HL-60/S4 (cell line): ENCODE results near the gene CYP27C1.

Source experiments
- in situ Hi-C: fragments of 300-500 bp; cut with MboI; formaldehyde crosslinking; loops from 2 replicates; pipeline ENCODE4 v1.14.3; 2022; ENCODE audit warnings: low sequenced_read_pairs

Gene CYP27C1

DNA sequence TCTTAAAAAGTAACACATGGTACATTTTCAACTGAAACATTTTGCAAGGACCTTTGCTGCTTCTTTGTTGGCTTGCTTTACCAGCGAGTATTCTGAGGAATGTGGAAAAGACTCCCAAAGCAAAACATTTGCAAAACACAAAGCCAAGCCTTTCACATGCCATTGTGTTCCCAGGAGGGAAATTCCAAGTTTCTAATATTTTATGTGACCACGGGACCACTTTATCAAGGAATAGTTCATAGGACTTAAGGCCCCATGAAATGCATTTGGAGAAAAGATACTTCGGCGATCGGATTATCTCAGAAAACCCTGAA is 26.2 kb downstream of the CYP27C1 start:
- in situ Hi-C loops, result loop anchor here (25.0 kb wide), 1 partner anchor 268 kb away; no protein-coding TSS in a partner anchor

- in situ Hi-C loops, result loop anchor here (25.0 kb wide), 1 partner anchor 269 kb away; no protein-coding TSS in a partner anchor
Observed at GRCh38 chr2:127193164-127193966, 26.7 kb downstream of the CYP27C1 start.

DNA sequence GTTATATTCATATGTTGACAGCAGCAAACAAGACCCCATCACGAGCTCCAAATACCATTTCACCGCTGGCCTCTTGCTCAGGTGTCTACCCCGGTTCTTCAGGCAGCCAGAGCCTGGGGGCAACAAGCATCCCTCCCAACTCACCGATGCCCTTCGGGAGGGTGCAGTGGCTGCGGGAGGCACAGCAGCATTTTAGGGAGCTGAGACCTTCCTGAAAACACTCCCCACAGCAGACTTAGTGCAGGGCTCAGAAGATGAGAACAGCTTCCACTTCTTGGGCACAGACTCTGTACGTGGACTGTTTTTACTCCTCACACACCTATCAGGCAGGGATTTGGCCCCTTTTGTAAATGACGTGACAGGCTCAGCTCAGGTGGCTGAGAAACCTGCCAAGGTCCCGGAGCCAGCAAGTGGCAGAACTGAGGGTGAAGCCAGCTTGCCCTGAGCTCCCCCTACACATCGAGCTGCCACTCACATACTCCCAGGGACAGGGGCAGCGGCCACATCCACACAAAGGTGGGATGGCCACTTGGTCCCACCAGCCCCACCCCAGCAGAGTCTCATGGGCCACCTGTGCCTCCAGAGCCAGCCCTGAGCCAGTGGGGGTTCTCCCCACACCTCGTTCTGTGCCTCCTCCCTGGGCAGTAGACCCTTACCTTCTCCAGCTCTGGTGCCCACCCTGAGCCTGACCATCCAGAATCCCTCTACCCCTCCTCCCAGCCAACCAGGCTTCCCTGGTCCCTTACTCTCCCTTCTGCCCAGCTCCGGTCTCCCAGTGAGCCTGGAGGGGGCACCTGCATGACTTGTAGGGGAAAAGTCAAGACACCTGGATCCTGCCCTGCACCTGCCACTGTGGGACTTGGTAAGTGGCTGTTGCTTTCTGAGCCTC is 28.5 kb downstream of the CYP27C1 start:
- in situ Hi-C loops, result loop anchor here (25.0 kb wide), 1 partner anchor 271 kb away; no protein-coding TSS in a partner anchor

DNA sequence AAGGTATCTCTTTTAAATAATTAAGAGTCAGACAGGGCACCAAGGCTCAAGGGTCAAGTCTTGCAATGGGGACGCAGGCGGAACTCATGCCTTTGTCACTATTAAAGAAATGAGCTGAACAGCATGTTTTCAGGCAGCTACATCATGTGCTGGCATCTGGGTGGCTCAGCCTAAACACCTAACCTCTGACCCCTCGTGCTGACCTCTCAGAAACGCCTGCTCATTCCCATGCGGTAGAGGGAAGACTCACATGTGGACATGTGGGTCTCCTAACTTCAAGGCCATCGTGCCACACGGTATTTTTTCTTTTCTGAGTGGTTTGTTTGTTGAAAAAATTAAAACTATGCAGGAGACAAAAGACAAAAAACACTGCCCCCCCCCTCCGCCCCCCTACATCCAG is 31.3 kb downstream of the CYP27C1 start:
- in situ Hi-C loops, result loop anchor here (25.0 kb wide), 1 partner anchor 274 kb away; no protein-coding TSS in a partner anchor

GRCh38 chr2:127187831-127188230 is 32.3 kb downstream of the CYP27C1 start:
- in situ Hi-C loops, result loop anchor here (25.0 kb wide), 1 partner anchor 274 kb away; no protein-coding TSS in a partner anchor

GRCh38 chr2:127187081-127187775 is 32.9 kb downstream of the CYP27C1 start:
- in situ Hi-C loops, result loop anchor here (25.0 kb wide), 1 partner anchor 275 kb away; no protein-coding TSS in a partner anchor

DNA sequence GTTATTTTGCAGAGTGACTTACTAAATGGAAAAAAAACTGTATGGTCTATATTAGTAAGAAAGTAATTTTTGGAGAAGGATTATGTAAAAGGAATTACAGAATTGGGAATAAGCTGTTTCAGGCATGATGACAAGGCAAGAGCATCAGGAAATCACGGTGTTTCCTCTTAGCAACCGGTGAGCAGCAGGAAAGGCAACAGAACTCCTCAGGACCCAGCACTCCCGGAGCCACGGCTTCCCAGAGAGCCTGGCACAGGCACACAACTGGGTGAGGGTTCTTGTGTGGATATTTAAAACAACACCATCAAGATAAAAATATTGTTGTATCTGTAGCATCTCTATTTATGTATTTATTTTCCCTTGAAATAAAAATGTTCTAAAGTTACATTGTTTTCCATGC is 34.4 kb downstream of the CYP27C1 start:
- in situ Hi-C loops, result loop anchor here (25.0 kb wide), 1 partner anchor 277 kb away; no protein-coding TSS in a partner anchor

DNA sequence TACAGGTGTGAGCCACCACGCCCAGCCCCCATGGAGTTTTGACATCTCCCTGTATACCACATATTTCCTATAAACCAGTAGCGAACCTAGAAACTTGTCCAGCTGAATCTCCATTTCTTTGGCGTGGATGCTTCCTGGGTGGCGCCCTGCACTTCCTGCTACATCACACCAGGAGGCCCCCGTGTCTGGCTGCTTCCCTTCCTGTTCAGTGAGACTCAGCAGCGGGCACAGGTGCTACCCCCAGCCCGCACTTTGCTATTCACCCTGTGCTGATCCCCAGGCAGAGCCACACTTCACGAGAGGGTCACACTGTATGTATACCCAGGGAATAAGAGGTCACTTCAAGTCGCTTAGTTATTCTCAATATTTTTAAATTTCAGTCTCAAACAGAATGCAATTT is 35.0 kb downstream of the CYP27C1 start:
- in situ Hi-C loops, result loop anchor here (25.0 kb wide), 1 partner anchor 277 kb away; no protein-coding TSS in a partner anchor

- in situ Hi-C loops, result loop anchor here (25.0 kb wide), 1 partner anchor 279 kb away; no protein-coding TSS in a partner anchor
Observed at GRCh38 chr2:127183771-127184170, 36.3 kb downstream of the CYP27C1 start.

GRCh38 chr2:127182626-127183458 is 37.3 kb downstream of the CYP27C1 start:
- in situ Hi-C loops, result loop anchor here (25.0 kb wide), 1 partner anchor 279 kb away; no protein-coding TSS in a partner anchor

DNA sequence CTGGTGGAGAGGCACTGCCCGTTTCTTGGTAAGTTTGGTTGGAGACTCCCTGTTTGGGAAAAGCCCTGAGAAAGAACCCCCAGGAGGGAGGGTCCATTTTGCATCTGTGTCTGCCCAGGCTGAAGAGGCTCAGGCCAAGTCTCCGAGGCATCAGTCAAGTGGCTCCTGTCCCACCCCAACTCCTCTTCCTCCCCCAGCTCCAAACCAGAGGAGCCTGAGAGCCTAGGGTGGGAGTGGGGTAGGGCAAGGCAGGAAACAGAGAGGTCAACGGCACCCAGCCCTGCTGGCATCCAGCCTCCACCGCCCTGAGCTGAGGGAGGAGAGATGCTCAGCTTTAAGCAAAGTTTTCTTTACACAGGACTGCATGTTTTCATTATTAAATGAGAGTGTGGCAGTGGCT is 38.2 kb downstream of the CYP27C1 start:
- in situ Hi-C loops, result loop anchor here (25.0 kb wide), 1 partner anchor 280 kb away; no protein-coding TSS in a partner anchor

GRCh38 chr2:127179766-127180165 is 40.3 kb downstream of the CYP27C1 start:
- in situ Hi-C loops, result loop anchor here (25.0 kb wide), 1 partner anchor 283 kb away; no protein-coding TSS in a partner anchor

- in situ Hi-C loops, result loop anchor here (25.0 kb wide), 1 partner anchor 285 kb away; no protein-coding TSS in a partner anchor
Observed at GRCh38 chr2:127177617-127178263, 42.4 kb downstream of the CYP27C1 start.

DNA sequence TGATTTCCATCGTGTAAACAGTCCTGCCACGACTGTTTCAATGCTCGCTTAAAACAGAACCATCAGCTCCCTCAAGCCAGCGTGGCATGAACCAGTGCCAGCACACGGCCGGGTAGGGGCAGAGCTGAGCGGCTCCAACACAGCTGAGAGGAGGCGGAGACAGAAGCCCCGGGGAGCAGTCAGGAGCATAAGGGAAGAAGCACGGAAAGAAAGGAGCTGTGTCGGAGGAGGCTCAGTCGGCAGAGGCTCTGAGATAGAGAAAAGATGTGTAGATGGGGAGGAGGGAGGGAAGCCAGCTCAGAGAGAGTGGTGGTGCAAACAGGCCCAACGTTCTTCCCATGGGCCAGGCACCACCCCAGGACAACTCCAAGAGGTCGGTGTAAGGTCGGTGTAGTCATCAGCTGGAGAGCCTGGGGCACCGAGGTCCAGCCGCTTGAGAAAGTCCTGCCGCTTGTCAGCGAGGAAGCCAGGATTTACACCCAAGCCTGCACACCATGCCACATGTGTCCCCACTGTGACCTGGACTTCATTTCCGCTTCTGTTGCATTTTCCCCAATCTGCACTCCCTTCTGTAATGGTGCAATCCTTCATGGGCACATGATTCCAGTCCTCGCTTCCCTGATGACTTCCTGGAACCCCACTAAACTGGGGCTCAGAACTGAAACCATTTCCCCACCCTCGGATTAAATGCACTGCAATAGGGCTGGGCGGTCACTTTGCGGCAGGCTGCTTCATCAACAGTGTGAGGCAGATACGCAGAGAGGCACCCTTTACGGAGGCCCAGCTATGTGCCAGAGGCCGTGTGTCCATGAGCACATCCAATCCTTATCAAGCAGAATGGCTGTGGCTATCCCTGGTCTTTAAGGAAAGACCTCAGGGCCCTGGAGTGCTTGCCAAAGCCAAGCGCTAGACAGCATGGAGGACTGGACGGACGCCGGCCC is 43.5 kb downstream of the CYP27C1 start:
- in situ Hi-C loops, result loop anchor here (25.0 kb wide), 1 partner anchor 286 kb away; no protein-coding TSS in a partner anchor

DNA sequence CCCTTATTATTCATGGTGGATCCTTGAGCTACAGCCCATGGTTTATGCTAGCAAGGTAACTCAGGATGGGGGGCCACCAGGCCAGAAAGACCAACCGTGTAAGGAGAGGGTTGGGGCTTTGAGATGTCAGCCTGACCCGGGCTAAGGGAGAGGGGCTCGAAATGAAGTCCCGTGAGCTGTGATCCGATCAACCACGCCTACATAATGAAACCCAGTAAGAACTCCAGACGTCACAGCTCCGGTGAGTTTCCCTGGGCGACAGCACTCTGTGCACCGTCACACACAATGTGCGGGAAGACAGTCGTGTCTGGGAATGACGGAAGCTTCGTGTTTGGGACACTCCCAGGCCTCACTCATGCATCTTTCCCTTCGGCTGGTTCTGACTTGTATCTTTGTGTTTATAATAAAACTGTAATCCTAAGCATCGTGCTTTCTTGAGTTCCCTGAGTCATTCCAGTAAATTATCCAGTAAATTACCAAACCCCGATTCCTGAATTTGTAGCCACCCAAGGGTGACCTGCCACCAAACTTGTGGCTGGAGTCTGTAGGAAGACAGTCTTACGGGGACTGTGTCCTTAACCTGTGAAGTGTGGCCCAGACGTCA is 44.2 kb downstream of the CYP27C1 start:
- in situ Hi-C loops, result loop anchor here (25.0 kb wide), 1 partner anchor 286 kb away; no protein-coding TSS in a partner anchor

GRCh38 chr2:127175041-127175721 is 44.9 kb downstream of the CYP27C1 start:
- in situ Hi-C loops, result loop anchor here (25.0 kb wide), 1 partner anchor 287 kb away; no protein-coding TSS in a partner anchor

DNA sequence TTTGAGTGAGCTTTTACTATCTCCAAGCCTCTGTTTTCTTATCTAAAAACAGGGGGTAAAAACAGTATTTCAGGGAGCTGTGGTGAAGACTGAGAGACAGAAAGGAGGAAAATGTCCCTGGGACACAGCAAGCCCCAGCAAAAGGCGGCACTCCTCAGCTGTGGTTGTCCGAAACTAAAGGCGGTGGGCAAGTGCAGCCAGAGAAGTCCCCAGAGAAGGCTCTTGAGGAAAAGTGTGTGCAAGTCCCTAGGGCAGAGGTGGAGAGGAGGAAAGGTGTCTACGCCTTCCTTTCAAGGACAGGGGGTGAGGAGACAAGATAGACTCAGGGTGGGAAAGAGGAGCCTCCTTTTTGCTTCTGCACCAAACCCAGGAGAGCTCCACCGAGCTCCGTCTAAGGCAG is 45.5 kb downstream of the CYP27C1 start:
- in situ Hi-C loops, result loop anchor here (25.0 kb wide), 1 partner anchor 288 kb away; no protein-coding TSS in a partner anchor
